ENCODE results near the gene ESD.

The ESD gene

DNA sequence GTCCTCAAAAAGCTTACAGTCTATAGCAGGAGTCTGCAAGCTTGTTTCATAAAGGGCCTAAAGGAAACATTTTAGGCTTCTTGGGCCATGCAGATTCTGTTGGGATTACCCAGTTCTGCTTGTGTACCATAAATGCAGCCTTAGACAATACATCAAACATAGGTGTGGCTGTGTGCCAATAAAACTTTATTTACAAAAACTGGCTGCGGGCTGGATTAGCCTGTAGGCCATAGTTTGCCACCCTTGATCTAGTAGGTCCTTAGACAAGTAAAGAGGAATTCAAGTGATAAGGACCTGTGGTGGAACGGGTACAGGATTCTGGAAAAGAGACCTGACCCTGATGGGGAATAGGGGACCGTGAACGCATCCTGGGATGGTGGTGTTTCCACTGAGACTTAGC lies 51.9 kb downstream of the ESD start:
- DNase-seq = no peak

- no peak for DNase-seq
Observed at GRCh38 chr13:46743191-46743590, 53.8 kb downstream of the ESD start.

DNA sequence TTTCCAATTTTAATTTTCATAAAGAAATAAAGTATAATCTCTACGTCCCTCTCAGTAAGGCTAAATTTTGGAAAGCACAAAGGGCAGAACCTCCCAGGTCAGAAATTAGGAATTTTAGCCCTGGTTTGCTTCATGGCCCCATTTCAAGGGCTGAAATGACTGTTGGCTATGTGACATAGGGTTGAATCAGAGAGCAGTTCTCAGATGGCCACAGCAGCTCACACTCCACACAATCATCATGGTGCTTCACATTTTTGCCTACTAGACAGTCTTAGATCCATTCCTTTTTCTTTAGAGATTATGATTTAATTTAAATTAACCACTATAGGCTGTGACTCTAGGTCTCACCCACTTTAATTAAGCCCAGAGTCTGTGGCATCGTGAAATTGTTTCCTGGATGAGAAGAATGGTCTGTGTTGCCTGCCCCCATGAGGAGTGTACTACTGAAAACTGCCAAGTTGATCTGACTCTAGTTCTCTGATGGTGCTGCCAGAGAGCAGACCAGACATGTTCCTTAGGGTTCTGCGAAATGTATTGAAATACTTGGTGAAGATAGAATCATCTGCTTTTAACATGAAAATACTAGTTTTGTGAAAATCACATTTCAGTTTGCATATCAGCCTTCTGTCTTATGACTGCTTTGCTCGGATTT lies 57.4 kb downstream of the ESD start:
- DNase-seq = no peak

DNA sequence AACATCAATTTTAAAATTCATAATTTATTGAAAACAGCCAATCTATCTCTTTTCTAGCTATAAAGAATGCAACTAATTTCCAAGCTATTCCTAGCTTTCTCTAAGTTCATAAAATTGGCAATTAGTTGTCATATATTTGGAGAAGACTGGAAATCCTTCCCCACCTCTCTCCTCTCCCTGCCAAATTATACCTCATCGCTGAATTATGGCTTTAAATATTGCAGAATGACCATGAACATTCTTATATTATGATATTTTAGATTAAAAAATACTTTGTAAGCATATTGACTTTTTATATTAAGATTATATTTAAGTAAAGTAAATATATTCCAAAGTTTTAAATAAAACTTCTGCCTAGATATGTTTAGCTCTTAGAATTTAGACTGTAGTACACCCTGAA lies 58.2 kb downstream of the ESD start:
- no peak for DNase-seq

DNA sequence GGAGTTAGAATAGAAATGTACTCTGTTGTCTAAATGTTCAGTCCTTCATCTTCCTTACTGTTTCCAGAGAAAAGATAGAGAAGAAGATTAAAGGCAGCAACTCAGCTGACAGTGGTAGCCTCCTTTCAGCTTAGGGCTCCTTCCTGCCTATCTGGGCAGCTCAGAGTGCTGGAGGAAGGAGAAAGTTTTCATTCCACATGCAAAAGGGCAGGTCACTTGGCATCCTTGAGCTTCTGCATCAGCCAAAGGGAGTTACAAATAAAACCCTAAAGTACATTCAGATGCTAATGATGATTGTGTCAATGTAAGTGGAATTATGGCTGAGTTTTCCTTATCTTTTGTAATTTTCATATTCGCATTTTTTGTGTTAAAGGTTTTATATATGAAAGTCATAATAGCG lies 58.9 kb downstream of the ESD start:
- DNase-seq = no peak

GRCh38 chr13:46736541-46737310 lies 60.2 kb downstream of the ESD start:
- DNase-seq = no peak

- DNase-seq = no peak
Observed at GRCh38 chr13:46735425-46735824, 61.5 kb downstream of the ESD start.

DNA sequence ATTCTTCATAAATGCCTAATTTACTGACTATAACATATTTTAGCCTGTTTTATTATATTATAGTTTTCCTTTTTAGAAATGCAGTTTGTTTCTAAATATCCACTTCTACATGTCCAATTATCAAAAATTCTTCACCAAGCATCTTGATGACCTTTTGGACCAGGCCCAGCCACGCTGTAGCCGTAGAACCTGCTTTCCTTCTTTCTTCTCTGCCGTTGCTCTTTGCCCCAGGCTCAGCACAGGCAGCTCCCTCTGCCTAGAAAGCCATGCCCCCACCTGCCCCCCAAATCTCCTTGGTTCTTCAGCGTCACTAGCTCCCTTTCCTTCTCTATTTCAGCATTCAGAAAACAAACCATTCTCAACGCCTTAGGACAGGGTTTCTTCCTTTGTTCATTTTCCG lies 65.4 kb downstream of the ESD start:
- no peak for DNase-seq

DNA sequence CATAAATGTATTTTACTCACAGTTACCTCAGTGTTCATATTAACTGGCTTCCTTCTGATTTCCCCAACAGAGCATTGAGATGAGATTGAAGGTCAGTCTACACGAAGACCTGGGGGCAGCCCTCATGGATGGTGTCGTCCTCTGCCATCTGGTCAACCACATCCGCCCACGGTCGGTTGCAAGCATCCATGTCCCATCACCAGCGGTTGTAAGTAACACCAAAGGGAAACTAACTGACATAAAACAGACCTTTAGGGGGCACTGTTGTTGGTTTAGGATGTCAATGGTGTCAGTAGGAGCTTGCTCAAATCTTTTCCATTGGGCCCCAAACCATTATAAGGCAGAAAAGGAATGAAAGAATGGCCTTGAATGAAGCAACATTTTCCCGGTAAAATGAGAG lies 68.2 kb downstream of the ESD start:
- peak in 1 of 5 donors; percentile 32 for DNase-seq

- DNase-seq = no peak
Observed at GRCh38 chr13:46726347-46726746, 70.6 kb downstream of the ESD start.
